ENCODE results near the gene IQGAP1. TPM values are rescaled to one million over a fixed set of nuclear protein-coding genes. Genes with fewer than 3 reads are reported as not detected.

IQGAP1 gene
- total and polyA plus RNA-seq, 2 of the 13 experiments (the other 11 are each of a cell fraction or from before 2014, with no cell fraction given), result 29.5 to 37.9 TPM

- TF ChIP-seq ZFP36 (IDR thresholded peaks at IDR 0.05; ENCODE audit: borderline replicate concordance, low read depth, low read length, partially characterized antibody) (no peak), ZBTB42 (CRISPR knock-in tag; IDR thresholded peaks at IDR 0.05) (no peak), NFE2 (CRISPR knock-in tag; IDR thresholded peaks at IDR 0.05) (no peak), ZNF292 (CRISPR knock-in tag; IDR thresholded peaks at IDR 0.05; ENCODE audit: borderline replicate concordance, low read depth) (peak; percentile 31; the same call in 1 of the 2 replicates), ATF3 (CRISPR knock-in tag; IDR thresholded peaks at IDR 0.05) (peak; percentile 30; the same call in 1 of the 2 replicates), MNT (IDR thresholded peaks at IDR 0.05) (no peak), PITX1 (CRISPR knock-in tag; IDR thresholded peaks at IDR 0.05) (no peak), CENPX (CRISPR knock-in tag; IDR thresholded peaks at IDR 0.05) (no peak), SIX4 (CRISPR knock-in tag; IDR thresholded peaks at IDR 0.05) (peak; percentile 65), RERE (CRISPR knock-in tag; IDR thresholded peaks at IDR 0.05; ENCODE audit: low read depth) (no peak), NR2C2 (CRISPR knock-in tag; IDR thresholded peaks at IDR 0.05; ENCODE audit: borderline replicate concordance) (peak; percentile 65; the same call in 1 of the 2 replicates), ASH2L (IDR thresholded peaks at IDR 0.05; ENCODE audit: insufficient read length, low read depth, low read length) (peak; percentile 72), ZC3H4 (CRISPR knock-in tag; IDR thresholded peaks at IDR 0.05; ENCODE audit: borderline replicate concordance) (no peak), ZBTB3 (CRISPR knock-in tag; IDR thresholded peaks at IDR 0.05; ENCODE audit: borderline replicate concordance, low read depth) (no peak), KDM3A (CRISPR knock-in tag; IDR thresholded peaks at IDR 0.05; ENCODE audit: low read depth) (no peak), RBM22 (optimal IDR thresholded peaks at IDR 0.05; ENCODE audit: low read length) (no peak), SPEN (CRISPR knock-in tag; IDR thresholded peaks at IDR 0.05; ENCODE audit: low read depth) (no peak), ZSCAN31 (CRISPR knock-in tag; IDR thresholded peaks at IDR 0.05; ENCODE audit: low read depth) (no peak), SIN3A (IDR thresholded peaks at IDR 0.05; ENCODE audit: borderline replicate concordance, low read depth, low read length) (0 out of 2 replicates have a peak, but pooled peaks have one; percentile 34), ATF1 (CRISPR knock-in tag; IDR thresholded peaks at IDR 0.05) (peak; percentile 34; the same call in 1 of the 2 replicates), SYNCRIP (IDR thresholded peaks at IDR 0.05; ENCODE audit: insufficient read depth, low read depth, low read length) (no peak), ARNT2 (CRISPR knock-in tag; IDR thresholded peaks at IDR 0.05; ENCODE audit: low read depth) (no peak), CHD4 (IDR thresholded peaks at IDR 0.05; ENCODE audit: borderline replicate concordance, low read length) (peak; percentile 51; the same call in 1 of the 2 replicates), ZNF614 (CRISPR knock-in tag; IDR thresholded peaks at IDR 0.05; ENCODE audit: borderline replicate concordance) (peak; percentile 43), SAP130 (CRISPR knock-in tag; IDR thresholded peaks at IDR 0.05; ENCODE audit: low read depth) (peak; percentile 86)
Measured at GRCh38 chr15:90400759-90401314, 12.8 kb downstream of the IQGAP1 start (continued).

All from HepG2 (cell line).